Measurements from ENCODE around the gene MCF2L2. TPM values are rescaled to one million over a fixed set of nuclear protein-coding genes. Genes with fewer than 3 reads are reported as not detected.

The MCF2L2 gene
- total and polyA plus RNA-seq, 9 of the 15 experiments (the other 6 are each of a cell fraction or from before 2014, with no cell fraction given), result 0.56 to 4.2 (median 3.0) TPM

GRCh38 chr3:183319371-183319770 lies 109.0 kb downstream of the MCF2L2 start (continued):
- no peak for TF ChIP-seq ZBTB34 (CRISPR knock-in tag; IDR thresholded peaks at IDR 0.05)
- no peak for TF ChIP-seq SNRNP70 (optimal IDR thresholded peaks at IDR 0.05; ENCODE audit: low read depth, low read length)
- TF ChIP-seq RFX1 (IDR thresholded peaks at IDR 0.05), result no peak
- no peak for TF ChIP-seq SNAPC5 (CRISPR knock-in tag; IDR thresholded peaks at IDR 0.05)

- H4K20me1 ChIP-seq (replicated peaks; ENCODE audit: control insufficient read depth, insufficient read depth, low read length), result no peaks in the 10 kb centered on the region
- H3K79me2 ChIP-seq (ENCODE audit: control insufficient read depth, insufficient read depth, low read length), result no peaks in the 10 kb centered on the region
- in situ Hi-C loops (cut with MboI), result no loop called here
- H3K4me1 ChIP-seq (replicated peaks in 1 of 2; ENCODE audit: control insufficient read depth in 2 of 2, insufficient read depth in 2 of 2, low read length in 2 of 2), result peaks cover 0 to 3% of the 10 kb centered on the region in 2 experiments; a peak in 1 of 5 replicates
- FAIRE-seq, result no peak
- DNase-seq (ENCODE audit: extremely low read depth in 1 of 4, low spot score in 3 of 4), result no peak
- CTCF ChIA-PET (ENCODE audit: low intra/inter-chr PET ratio), result no interaction called here
- H2AFZ ChIP-seq (ENCODE audit: low read depth, low read length), result no peak overlapping the region
- POLR2A ChIA-PET, result interaction anchor here (0.6 kb wide), 1 partner anchor 56 kb away, joined by 3 read pairs; no protein-coding TSS in a partner anchor
- H3K9me3 ChIP-seq (replicated peaks; ENCODE audit: control insufficient read depth, insufficient read depth, low read depth, low read length), result no peaks in the 10 kb centered on the region
- H3K36me3 ChIP-seq (ENCODE audit: control insufficient read depth, insufficient read depth, low read length), result no peaks in the 10 kb centered on the region; the same call in 2 of the 3 replicates
- H3K4me2 ChIP-seq (ENCODE audit: insufficient read depth, low read length), result no peak overlapping the region
- H3K9ac ChIP-seq (ENCODE audit: insufficient read depth in 1 of 2, low read depth in 2 of 2, low read length in 2 of 2), result no peak overlapping the region
- no peaks in the 10 kb centered on the region for H3K27me3 ChIP-seq (ENCODE audit: control insufficient read depth in 2 of 2, insufficient read depth in 2 of 2, low read length in 2 of 2)
- no peaks in the 10 kb centered on the region for H3K9me1 ChIP-seq (ENCODE audit: control insufficient read depth, insufficient read depth, low read length)
- 76% methylated on average over 5 of the region's 5 CpGs for whole genome bisulfite sequencing (ENCODE audit: insufficient coverage, low coverage, missing lambda C conversion rate)
- H3K4me3 ChIP-seq, result no peak overlapping the region
- intact Hi-C loops (cut with micrococcal nuclease), result no loop called here
- ATAC-seq, result no peak
- no peak overlapping the region for H3K27ac ChIP-seq (ENCODE audit: extremely low read depth, low read depth, low read length)
- BruUV-seq (replicated peaks), result no TSS peak
- TF ChIP-seq NCOA6 (IDR thresholded peaks at IDR 0.05) (no peak), THAP7 (CRISPR knock-in tag; IDR thresholded peaks at IDR 0.05) (no peak), SMC3 (conservative IDR thresholded peaks at IDR 0.05; ENCODE audit: insufficient read depth, low read depth, low read length) (no peak), MAFK (IDR thresholded peaks at IDR 0.05; ENCODE audit: low read length) (no peak), PATZ1 (CRISPR knock-in tag; IDR thresholded peaks at IDR 0.05; ENCODE audit: borderline replicate concordance) (no peak), MCM3 (IDR thresholded peaks at IDR 0.05) (no peak), HMGXB4 (CRISPR knock-in tag; IDR thresholded peaks at IDR 0.05) (no peak), HSF4 (CRISPR knock-in tag; IDR thresholded peaks at IDR 0.05; ENCODE audit: borderline replicate concordance) (no peak), ZNF124 (CRISPR knock-in tag; IDR thresholded peaks at IDR 0.05) (no peak)
These were observed 109.5 kb downstream of the MCF2L2 start for GRCh38 chr3:183318877-183319276.
